K562 (cell line): Measurements from ENCODE around the gene ANO8. TPM values are rescaled to one million over a fixed set of nuclear protein-coding genes. Genes with fewer than 3 reads are reported as not detected.
A peak's percentile ranks its signal among the peaks of the same experiment; 100 is the strongest.

ENCODE experiments used
- CXXC5 ChIP-seq: fragments of 250-450 bp; sonication (Bioruptor Pico); IDR thresholded peaks from 2 replicates; pipeline ENCODE4 v1.8.0; 2022; ENCODE audit warnings: inconsistent platforms, mild to moderate bottlenecking, moderate library complexity
- NFATC3 ChIP-seq: fragments of 450-650 bp; IDR thresholded peaks from 2 replicates; pipeline ENCODE4 v1.6.1; 2017; ENCODE audit warnings: mild to moderate bottlenecking
- PYGO2 ChIP-seq: fragments of 450-650 bp; IDR thresholded peaks from 2 replicates; pipeline ENCODE4 v1.6.1; 2016; ENCODE audit warnings: mild to moderate bottlenecking, missing genetic modification characterization, moderate library complexity, missing compliant biosample characterization
- SIN3B ChIP-seq: fragments of 450-650 bp; IDR thresholded peaks from 2 replicates; pipeline ENCODE4 v1.6.1; 2017; ENCODE audit warnings: low read depth, mild to moderate bottlenecking, moderate library complexity
- polyA plus RNA-seq, 8 experiments: library from polyadenylated mRNA; depleted of rRNA in 4 of 8; stranded (reverse) in 5 of 8; unstranded in 3 of 8; fragments of >200 nt; fragmentation: Nextera tagmentation in 2 of 8; fragmentation: Illumina TruSeq in 1 of 8; extraction: Ambion mirVana in 2 of 8; extraction: Trizol in 1 of 8; gene quantifications; 2 replicates each; pipeline versions ENCODE4 v1.2.1 to v1.2.3, GENCODE V29; 2011 to 2014; ENCODE audit warnings: inconsistent platforms in 1 of 8, missing spikeins in 1 of 8
- total RNA-seq, 7 experiments: library from RNA; depleted of rRNA in 6 of 7; stranded (reverse); fragments of >200 nt in 6 of 7; fragmentation: Illumina TruSeq in 2 of 7; extraction: Trizol in 2 of 7; gene quantifications; 2 replicates each; pipeline versions ENCODE4 v1.2.1 to v1.2.3, GENCODE V29; 2011 to 2021; ENCODE audit warnings: low replicate concordance in 1 of 7
- TF ChIP-seq, protein P1 (sequence below): fragments of 450-650 bp; IDR thresholded peaks from 2 replicates; pipeline ENCODE4 v1.6.1; 2016; ENCODE audit warnings: mild to moderate bottlenecking, moderate library complexity
- TF ChIP-seq, protein P2 (sequence below): sonication (generic); formaldehyde crosslinking; IDR thresholded peaks from 2 replicates; pipeline ENCODE4 v1.8.0; 2023; ENCODE audit warnings: missing genetic modification reagents, mild to moderate bottlenecking, borderline replicate concordance
- TF ChIP-seq, protein P3 (sequence below): IDR thresholded peaks from 2 replicates; pipeline ENCODE4 v1.6.1; 2016; ENCODE audit warnings: missing genetic modification characterization, missing compliant biosample characterization

Gene ANO8
- total and polyA plus RNA-seq, 9 of the 15 experiments (the other 6 are each of a cell fraction or from before 2014, with no cell fraction given): 0.07 to 7.6 (median 2.3) TPM; not detected in 1

DNA sequence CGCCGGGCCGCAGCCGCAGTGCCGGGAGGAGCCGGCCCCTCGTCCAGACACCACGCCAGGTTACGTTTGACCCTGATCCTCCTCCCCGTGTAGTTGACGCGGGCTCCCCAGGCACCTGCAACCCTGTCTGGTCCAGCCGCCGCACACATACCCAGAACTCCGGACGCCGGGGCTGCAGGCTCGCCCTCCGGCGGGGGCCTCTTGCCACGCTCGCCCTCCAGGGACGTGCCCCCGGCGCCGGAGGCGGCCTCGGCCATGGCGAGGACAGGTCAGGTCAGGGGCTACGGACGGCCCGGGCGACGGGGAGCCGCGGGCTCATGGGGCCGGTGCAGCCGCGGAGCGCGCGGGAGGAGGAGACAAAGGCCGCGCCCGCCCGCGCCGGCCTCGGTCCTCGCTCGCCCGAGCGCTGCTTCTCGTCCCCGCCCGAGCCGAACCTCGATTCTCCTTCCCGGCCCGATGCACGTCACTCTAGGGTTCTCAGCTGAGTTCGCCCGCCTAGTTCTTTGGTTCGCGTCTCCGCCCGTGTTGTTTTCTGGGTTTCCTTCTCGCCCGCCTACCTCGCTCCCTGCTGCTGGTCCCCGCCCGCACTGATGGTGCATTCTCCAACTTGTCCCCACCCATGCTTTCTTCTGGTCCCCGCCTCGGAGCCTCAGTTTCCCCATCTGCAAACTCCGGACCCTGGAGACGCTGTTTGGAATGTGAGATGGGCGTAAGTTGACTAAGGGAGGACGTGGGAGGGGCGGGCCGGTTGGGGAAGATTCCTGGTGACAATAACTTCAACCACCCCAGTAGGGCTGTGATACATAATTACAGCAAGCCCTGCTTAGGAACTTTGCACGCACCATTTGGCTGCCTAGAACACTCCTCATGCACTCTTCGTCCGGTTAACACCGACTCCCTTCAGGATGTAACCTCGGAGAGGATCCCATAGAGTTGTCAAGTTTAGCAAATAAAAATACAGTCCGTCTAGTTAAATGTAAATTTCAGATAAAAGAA, at the start of gene ANO8 (continued):
- TF ChIP-seq, protein P1, sequence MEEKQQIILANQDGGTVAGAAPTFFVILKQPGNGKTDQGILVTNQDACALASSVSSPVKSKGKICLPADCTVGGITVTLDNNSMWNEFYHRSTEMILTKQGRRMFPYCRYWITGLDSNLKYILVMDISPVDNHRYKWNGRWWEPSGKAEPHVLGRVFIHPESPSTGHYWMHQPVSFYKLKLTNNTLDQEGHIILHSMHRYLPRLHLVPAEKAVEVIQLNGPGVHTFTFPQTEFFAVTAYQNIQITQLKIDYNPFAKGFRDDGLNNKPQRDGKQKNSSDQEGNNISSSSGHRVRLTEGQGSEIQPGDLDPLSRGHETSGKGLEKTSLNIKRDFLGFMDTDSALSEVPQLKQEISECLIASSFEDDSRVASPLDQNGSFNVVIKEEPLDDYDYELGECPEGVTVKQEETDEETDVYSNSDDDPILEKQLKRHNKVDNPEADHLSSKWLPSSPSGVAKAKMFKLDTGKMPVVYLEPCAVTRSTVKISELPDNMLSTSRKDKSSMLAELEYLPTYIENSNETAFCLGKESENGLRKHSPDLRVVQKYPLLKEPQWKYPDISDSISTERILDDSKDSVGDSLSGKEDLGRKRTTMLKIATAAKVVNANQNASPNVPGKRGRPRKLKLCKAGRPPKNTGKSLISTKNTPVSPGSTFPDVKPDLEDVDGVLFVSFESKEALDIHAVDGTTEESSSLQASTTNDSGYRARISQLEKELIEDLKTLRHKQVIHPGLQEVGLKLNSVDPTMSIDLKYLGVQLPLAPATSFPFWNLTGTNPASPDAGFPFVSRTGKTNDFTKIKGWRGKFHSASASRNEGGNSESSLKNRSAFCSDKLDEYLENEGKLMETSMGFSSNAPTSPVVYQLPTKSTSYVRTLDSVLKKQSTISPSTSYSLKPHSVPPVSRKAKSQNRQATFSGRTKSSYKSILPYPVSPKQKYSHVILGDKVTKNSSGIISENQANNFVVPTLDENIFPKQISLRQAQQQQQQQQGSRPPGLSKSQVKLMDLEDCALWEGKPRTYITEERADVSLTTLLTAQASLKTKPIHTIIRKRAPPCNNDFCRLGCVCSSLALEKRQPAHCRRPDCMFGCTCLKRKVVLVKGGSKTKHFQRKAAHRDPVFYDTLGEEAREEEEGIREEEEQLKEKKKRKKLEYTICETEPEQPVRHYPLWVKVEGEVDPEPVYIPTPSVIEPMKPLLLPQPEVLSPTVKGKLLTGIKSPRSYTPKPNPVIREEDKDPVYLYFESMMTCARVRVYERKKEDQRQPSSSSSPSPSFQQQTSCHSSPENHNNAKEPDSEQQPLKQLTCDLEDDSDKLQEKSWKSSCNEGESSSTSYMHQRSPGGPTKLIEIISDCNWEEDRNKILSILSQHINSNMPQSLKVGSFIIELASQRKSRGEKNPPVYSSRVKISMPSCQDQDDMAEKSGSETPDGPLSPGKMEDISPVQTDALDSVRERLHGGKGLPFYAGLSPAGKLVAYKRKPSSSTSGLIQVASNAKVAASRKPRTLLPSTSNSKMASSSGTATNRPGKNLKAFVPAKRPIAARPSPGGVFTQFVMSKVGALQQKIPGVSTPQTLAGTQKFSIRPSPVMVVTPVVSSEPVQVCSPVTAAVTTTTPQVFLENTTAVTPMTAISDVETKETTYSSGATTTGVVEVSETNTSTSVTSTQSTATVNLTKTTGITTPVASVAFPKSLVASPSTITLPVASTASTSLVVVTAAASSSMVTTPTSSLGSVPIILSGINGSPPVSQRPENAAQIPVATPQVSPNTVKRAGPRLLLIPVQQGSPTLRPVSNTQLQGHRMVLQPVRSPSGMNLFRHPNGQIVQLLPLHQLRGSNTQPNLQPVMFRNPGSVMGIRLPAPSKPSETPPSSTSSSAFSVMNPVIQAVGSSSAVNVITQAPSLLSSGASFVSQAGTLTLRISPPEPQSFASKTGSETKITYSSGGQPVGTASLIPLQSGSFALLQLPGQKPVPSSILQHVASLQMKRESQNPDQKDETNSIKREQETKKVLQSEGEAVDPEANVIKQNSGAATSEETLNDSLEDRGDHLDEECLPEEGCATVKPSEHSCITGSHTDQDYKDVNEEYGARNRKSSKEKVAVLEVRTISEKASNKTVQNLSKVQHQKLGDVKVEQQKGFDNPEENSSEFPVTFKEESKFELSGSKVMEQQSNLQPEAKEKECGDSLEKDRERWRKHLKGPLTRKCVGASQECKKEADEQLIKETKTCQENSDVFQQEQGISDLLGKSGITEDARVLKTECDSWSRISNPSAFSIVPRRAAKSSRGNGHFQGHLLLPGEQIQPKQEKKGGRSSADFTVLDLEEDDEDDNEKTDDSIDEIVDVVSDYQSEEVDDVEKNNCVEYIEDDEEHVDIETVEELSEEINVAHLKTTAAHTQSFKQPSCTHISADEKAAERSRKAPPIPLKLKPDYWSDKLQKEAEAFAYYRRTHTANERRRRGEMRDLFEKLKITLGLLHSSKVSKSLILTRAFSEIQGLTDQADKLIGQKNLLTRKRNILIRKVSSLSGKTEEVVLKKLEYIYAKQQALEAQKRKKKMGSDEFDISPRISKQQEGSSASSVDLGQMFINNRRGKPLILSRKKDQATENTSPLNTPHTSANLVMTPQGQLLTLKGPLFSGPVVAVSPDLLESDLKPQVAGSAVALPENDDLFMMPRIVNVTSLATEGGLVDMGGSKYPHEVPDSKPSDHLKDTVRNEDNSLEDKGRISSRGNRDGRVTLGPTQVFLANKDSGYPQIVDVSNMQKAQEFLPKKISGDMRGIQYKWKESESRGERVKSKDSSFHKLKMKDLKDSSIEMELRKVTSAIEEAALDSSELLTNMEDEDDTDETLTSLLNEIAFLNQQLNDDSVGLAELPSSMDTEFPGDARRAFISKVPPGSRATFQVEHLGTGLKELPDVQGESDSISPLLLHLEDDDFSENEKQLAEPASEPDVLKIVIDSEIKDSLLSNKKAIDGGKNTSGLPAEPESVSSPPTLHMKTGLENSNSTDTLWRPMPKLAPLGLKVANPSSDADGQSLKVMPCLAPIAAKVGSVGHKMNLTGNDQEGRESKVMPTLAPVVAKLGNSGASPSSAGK: no peak
- TF ChIP-seq NFATC3 (no peak), CXXC5 (CRISPR knock-in tag) (peak; percentile 99), SIN3B (peak; percentile 85), PYGO2 (tag) (0 out of 2 replicates have a peak, but pooled peaks have one; percentile 2)
- TF ChIP-seq, protein P2, sequence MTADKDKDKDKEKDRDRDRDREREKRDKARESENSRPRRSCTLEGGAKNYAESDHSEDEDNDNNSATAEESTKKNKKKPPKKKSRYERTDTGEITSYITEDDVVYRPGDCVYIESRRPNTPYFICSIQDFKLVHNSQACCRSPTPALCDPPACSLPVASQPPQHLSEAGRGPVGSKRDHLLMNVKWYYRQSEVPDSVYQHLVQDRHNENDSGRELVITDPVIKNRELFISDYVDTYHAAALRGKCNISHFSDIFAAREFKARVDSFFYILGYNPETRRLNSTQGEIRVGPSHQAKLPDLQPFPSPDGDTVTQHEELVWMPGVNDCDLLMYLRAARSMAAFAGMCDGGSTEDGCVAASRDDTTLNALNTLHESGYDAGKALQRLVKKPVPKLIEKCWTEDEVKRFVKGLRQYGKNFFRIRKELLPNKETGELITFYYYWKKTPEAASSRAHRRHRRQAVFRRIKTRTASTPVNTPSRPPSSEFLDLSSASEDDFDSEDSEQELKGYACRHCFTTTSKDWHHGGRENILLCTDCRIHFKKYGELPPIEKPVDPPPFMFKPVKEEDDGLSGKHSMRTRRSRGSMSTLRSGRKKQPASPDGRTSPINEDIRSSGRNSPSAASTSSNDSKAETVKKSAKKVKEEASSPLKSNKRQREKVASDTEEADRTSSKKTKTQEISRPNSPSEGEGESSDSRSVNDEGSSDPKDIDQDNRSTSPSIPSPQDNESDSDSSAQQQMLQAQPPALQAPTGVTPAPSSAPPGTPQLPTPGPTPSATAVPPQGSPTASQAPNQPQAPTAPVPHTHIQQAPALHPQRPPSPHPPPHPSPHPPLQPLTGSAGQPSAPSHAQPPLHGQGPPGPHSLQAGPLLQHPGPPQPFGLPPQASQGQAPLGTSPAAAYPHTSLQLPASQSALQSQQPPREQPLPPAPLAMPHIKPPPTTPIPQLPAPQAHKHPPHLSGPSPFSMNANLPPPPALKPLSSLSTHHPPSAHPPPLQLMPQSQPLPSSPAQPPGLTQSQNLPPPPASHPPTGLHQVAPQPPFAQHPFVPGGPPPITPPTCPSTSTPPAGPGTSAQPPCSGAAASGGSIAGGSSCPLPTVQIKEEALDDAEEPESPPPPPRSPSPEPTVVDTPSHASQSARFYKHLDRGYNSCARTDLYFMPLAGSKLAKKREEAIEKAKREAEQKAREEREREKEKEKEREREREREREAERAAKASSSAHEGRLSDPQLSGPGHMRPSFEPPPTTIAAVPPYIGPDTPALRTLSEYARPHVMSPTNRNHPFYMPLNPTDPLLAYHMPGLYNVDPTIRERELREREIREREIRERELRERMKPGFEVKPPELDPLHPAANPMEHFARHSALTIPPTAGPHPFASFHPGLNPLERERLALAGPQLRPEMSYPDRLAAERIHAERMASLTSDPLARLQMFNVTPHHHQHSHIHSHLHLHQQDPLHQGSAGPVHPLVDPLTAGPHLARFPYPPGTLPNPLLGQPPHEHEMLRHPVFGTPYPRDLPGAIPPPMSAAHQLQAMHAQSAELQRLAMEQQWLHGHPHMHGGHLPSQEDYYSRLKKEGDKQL: no peak
- TF ChIP-seq, protein P3, sequence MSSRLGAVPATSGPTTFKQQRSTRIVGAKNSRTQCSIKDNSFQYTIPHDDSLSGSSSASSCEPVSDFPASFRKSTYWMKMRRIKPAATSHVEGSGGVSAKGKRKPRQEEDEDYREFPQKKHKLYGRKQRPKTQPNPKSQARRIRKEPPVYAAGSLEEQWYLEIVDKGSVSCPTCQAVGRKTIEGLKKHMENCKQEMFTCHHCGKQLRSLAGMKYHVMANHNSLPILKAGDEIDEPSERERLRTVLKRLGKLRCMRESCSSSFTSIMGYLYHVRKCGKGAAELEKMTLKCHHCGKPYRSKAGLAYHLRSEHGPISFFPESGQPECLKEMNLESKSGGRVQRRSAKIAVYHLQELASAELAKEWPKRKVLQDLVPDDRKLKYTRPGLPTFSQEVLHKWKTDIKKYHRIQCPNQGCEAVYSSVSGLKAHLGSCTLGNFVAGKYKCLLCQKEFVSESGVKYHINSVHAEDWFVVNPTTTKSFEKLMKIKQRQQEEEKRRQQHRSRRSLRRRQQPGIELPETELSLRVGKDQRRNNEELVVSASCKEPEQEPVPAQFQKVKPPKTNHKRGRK (tag): no peak
